Measurements from ENCODE around the gene LDLRAD4. TPM values are rescaled to one million over a fixed set of nuclear protein-coding genes. Genes with fewer than 3 reads are reported as not detected.

LDLRAD4 gene
- total RNA-seq, 1 experiment from 2014 or later: not detected

GRCh38 chr18:13525381-13526029 lies 306.9 kb downstream of the LDLRAD4 start:
- no peak overlapping the region for H3K4me2 ChIP-seq (ENCODE audit: low read length)
- no peak overlapping the region for H3K27ac ChIP-seq (ENCODE audit: low read length)
- H2AFZ ChIP-seq (ENCODE audit: low read length): no peak overlapping the region
- TF ChIP-seq EZH2phosphoT487 (IDR thresholded peaks at IDR 0.05; ENCODE audit: borderline replicate concordance, low read length) (no peak), CTCF (conservative IDR thresholded peaks at IDR 0.05; ENCODE audit: low read depth, low read length) (no peak), EZH2 (IDR thresholded peaks at IDR 0.05; ENCODE audit: low read length, unreplicated experiment) (no peak)
- BruUV-seq (replicated peaks): no TSS peak
- no peaks in the 10 kb centered on the region for H3K79me2 ChIP-seq (ENCODE audit: low read length)
- H3K9me2 ChIP-seq (replicated peaks; ENCODE audit: low read length): no peaks in the 10 kb centered on the region
- ChIA-PET POLR2A (ENCODE audit: unreplicated experiment) (no interaction called here), CTCF (no interaction called here)
- H3K4me1 ChIP-seq (ENCODE audit: insufficient read depth, low read length): no peaks in the 10 kb centered on the region
- no peaks in the 10 kb centered on the region for H3F3A ChIP-seq (ENCODE audit: low read length, unreplicated experiment)
- H3K27me3 ChIP-seq (ENCODE audit: low read length): peaks cover 96% of the 10 kb centered on the region
- no peak for DNase-seq
- no peaks in the 10 kb centered on the region for H3K36me3 ChIP-seq (ENCODE audit: low read depth, low read length)
- intact Hi-C loops (cut with micrococcal nuclease): no loop called here
- H3K4me3 ChIP-seq (ENCODE audit: low read length): no peak overlapping the region
- H3K9ac ChIP-seq (ENCODE audit: low read length): no peak overlapping the region
- no peak for ATAC-seq
- no peaks in the 10 kb centered on the region for H3K9me3 ChIP-seq (ENCODE audit: low read length)
- H4K20me1 ChIP-seq (ENCODE audit: low read length): no peaks in the 10 kb centered on the region

- TF ChIP-seq EZH2 (IDR thresholded peaks at IDR 0.05; ENCODE audit: low read length, unreplicated experiment) (no peak), CTCF (conservative IDR thresholded peaks at IDR 0.05; ENCODE audit: low read depth, low read length) (no peak), EZH2phosphoT487 (IDR thresholded peaks at IDR 0.05; ENCODE audit: borderline replicate concordance, low read length) (no peak)
- H3K79me2 ChIP-seq (ENCODE audit: low read length): no peaks in the 10 kb centered on the region
- BruUV-seq (replicated peaks): no TSS peak
- no peak overlapping the region for H3K4me3 ChIP-seq (ENCODE audit: low read length)
- no peaks in the 10 kb centered on the region for H4K20me1 ChIP-seq (ENCODE audit: low read length)
- ChIA-PET POLR2A (ENCODE audit: unreplicated experiment) (no interaction called here), CTCF (no interaction called here)
- H2AFZ ChIP-seq (ENCODE audit: low read length): no peak overlapping the region
- ATAC-seq: no peak
- peaks cover 89% of the 10 kb centered on the region for H3K27me3 ChIP-seq (ENCODE audit: low read length)
- no peak overlapping the region for H3K4me2 ChIP-seq (ENCODE audit: low read length)
- no peaks in the 10 kb centered on the region for H3K4me1 ChIP-seq (ENCODE audit: insufficient read depth, low read length)
- H3K27ac ChIP-seq (ENCODE audit: low read length): no peak overlapping the region
- H3F3A ChIP-seq (ENCODE audit: low read length, unreplicated experiment): no peaks in the 10 kb centered on the region
- no peak for DNase-seq
- H3K9me3 ChIP-seq (ENCODE audit: low read length): no peaks in the 10 kb centered on the region
- H3K9ac ChIP-seq (ENCODE audit: low read length): no peak overlapping the region
- H3K36me3 ChIP-seq (ENCODE audit: low read depth, low read length): no peaks in the 10 kb centered on the region
- H3K9me2 ChIP-seq (replicated peaks; ENCODE audit: low read length): no peaks in the 10 kb centered on the region
- intact Hi-C loops (cut with micrococcal nuclease): no loop called here
Observed at GRCh38 chr18:13526519-13526918, 308.0 kb downstream of the LDLRAD4 start.

- H3K36me3 ChIP-seq (ENCODE audit: low read depth, low read length): no peaks in the 10 kb centered on the region
- no peaks in the 10 kb centered on the region for H3F3A ChIP-seq (ENCODE audit: low read length, unreplicated experiment)
- H4K20me1 ChIP-seq (ENCODE audit: low read length): no peaks in the 10 kb centered on the region
- no peaks in the 10 kb centered on the region for H3K4me1 ChIP-seq (ENCODE audit: insufficient read depth, low read length)
- peaks cover 88% of the 10 kb centered on the region for H3K27me3 ChIP-seq (ENCODE audit: low read length)
- H3K4me2 ChIP-seq (ENCODE audit: low read length): no peak overlapping the region
- no peak for ATAC-seq
- H3K27ac ChIP-seq (ENCODE audit: low read length): no peak overlapping the region
- no peak overlapping the region for H3K4me3 ChIP-seq (ENCODE audit: low read length)
- ChIA-PET CTCF (no interaction called here), POLR2A (ENCODE audit: unreplicated experiment) (no interaction called here)
- no TSS peak for BruUV-seq (replicated peaks)
- H3K79me2 ChIP-seq (ENCODE audit: low read length): no peaks in the 10 kb centered on the region
- no peaks in the 10 kb centered on the region for H3K9me3 ChIP-seq (ENCODE audit: low read length)
- H3K9me2 ChIP-seq (replicated peaks; ENCODE audit: low read length): no peaks in the 10 kb centered on the region
- DNase-seq: no peak
- intact Hi-C loops (cut with micrococcal nuclease): no loop called here
- TF ChIP-seq CTCF (conservative IDR thresholded peaks at IDR 0.05; ENCODE audit: low read depth, low read length): no peak
- no peak for TF ChIP-seq EZH2phosphoT487 (IDR thresholded peaks at IDR 0.05; ENCODE audit: borderline replicate concordance, low read length)
- TF ChIP-seq EZH2 (IDR thresholded peaks at IDR 0.05; ENCODE audit: low read length, unreplicated experiment): no peak
- H3K9ac ChIP-seq (ENCODE audit: low read length): no peak overlapping the region
- no peak overlapping the region for H2AFZ ChIP-seq (ENCODE audit: low read length)
Observed at GRCh38 chr18:13527256-13527655, 308.7 kb downstream of the LDLRAD4 start.
